GM04504 (cell line): ENCODE measurements around the gene BRD9.
"Not testable (repeated sequence)": the region's sequence is repeated elsewhere in the genome, so short reads cannot be mapped to it uniquely, and the experiment has no call there.

ENCODE experiments used
- DNase-seq: peaks from one replicate; pipeline ENCODE4 v3.0.0-alpha.2; 2012; ENCODE audit warnings: low read depth

The BRD9 gene

DNA sequence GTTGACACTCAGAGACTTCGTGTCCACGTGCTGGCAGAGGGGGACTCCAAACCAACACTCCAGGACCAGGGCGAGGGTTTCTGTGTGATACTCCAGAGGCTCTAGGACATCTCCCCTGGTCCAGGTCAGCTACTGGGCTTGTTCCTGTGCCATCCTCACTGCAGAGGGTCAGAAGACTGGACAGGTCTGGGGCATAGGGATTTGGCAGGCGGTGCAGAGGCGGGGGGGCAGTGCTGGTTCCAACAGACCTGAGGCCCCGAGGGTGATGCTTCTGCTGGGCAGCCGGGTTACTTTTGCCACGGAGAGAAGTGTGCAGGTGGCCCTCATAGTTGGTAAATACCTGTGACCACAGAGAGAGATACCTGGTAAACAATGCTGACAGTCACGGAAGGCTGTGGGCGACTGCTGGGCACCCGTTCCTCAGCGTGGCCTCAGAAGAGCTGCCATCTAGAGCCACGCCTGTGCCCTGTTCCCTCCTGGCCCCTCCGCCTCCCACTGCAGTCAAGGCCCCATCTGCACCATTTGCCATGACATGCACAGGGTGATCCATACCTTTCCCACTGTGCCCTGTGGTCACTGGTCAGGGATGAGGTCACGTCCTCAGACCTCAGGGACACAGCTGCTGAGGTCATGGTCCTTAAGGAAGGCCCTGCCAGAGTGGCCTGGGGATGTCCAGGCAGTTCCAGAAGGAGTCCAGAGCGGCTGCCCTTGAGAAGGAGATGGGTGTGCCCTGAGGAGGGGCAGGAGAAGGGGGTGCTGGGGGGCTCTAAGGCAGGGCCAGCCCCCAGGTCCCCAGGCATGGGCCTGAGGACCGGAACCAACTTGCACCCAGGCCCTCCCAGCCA lies 30.1 kb upstream of the BRD9 start:
- no peak for DNase-seq

DNA sequence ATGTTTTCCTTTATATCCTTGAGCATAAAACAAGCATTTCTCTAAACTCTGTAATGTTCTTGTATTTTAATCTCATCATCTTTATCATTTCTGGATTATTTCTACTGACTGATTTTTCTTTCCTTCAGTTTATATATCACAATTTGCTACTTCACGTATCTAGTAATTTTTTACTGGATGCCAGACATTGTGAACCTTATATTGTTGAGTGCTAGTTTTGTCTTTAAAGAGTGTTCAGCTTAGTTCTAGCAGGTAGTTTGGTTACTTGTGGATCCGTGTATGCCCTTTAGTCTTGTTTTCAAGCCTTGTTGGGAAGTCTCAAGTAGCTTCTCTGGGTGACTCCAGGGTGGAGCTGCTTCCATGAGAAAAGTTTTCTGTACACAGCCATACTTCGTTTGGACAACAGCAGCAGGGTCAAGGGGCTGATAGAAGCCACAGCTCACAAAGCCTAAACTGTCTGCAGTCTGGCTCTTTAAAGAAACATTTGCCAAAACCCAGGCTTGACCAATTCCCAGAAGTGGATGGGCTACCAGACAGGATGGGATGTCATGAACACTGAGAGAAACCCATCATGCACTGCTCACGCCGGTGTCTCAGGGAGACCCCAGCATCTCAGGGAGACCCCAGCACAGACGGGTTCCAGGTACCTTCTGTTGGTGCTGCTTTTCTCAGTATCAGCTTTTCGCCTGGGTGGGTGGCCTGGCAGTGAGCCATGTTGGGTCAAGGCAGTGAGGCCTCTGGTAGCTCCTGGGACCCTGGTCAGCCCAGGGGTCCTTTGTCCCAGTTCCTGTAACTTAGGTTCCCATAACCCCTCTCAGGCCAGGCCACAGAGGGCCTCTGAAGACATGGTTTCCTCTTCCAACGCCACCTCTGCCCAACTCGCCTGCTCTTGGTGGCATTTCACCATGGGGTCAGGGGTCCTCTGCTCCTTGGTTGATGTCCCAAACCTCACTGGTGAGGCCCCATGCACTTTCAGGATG lies 29.1 kb upstream of the BRD9 start:
- DNase-seq, result no peak

DNA sequence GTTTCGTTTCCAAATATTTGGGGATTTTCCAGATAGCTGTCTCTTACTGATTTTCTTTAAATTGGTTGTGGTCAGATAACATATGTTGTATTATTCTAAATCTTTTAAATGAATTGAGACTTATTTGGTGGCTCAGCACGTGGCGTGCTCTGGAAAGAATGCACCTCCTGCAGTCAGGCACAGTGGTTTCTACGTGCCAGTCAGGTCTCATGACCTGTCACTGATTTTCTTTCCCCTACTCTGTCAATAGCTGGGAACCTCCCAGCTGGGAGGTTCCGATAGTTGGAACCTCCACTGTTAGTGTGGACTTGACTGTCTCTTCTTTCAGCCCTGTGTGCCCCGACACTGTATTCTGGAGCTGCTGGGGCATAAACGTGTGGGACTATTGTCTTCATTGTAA lies 27.7 kb upstream of the BRD9 start:
- no peak for DNase-seq

DNA sequence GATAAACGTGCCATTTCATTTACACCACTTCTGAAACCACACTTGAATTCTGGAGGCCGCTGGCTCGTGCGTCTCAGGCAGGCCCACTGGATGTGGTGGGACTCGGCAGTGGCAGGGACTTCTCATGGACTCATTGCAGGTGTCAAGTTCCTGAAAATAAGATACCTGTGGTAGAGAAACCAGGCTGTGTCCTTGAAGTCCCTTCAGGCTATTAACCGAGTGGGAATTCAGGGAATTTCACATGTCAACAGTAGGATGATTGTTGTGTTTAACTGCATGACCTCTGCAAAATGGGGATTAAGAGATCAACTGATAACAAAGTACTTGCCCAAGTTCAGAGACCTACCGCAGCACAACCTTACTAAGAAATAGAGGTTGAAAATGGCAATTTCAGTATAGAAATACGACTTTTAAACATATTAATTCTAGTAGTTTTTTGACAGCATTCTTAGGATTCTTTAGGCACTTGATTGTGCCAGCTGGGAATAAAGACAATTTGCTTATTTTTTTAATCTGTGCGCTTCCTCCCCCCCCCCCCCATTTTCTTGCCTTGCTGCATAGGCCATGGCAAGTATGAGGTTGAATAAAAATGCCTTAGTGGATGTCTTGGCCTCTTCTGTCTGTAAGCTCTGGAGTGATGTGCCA lies 26.9 kb upstream of the BRD9 start:
- no peak for DNase-seq

DNA sequence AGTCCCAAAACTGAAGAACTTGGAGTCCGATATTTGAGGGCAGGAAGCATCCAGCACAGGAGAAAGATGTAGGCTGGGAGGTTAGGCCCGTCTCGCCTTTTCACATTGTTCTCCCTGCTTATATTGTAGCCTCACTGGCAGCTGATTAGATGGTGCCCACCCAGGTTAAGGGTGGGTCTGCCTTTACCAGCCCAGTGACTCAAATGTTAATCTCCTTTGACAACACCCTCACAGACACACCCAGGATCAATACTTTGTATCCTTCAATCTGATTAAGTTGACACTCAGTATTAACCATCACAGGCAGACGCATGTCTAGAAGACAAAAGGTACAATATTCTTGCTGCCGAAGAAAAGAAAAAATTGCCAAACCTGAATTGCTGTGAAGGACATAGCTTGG lies 26.1 kb upstream of the BRD9 start:
- not testable (repeated sequence) for DNase-seq

DNA sequence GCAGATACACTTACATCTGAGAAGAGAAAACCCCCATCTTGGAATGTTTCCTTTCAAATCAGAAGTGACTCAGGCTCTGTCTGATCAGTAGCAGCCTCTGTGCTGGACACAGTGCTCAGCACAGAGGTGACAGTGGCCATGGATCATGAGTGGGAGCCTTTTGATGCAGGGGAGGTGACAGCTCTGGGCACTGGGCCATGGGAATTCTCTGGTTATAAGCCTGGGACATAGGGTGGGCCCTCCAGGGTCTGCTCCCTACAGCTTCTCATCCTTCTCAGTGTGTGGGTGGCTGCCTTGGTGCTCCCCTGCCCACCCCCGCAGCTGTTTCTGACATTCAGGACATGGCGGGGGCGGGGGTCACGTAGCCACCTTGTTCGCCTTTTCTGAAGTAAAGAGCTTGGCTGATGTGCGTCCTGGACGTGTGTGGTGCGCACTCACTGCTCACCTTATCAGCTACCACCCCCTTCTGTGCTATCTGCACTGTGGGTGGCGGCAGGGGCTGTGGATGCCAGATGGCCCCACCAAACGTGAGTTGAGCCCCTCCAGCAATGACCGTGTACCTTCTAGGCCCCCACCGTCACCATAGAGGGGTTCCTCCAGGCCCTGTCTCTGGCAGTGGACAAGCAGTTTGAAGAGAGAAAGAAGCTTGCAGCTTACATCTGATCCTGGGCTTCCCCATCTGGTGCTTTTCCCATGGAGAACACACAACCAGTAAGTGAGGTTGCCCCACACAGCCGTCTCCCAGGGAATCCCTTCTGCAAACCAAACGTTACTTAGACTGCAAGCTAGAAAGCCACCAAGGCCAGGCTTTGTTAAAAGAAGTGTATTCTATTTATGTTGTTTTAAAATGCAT lies 24.1 kb upstream of the BRD9 start:
- DNase-seq, result no peak

DNA sequence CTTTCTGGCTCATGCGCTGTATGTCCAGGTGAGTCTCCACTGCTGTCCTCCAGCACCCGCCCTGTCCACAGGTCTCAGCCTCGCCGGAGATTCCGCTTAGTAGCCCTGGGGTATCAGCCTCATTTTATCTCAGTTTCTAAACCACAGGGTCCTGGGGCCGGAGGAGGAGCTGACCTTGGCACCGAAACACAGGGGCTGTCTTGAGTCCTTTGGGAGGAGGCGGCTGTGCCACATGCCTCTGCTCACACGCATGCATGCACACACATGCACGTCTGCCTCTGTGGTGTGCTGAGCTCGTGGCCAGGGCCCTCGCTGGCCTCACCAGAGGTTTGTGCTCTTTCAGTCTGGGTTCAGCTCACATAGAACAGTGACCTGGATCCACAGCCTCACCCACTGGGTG lies 23.3 kb upstream of the BRD9 start:
- no peak for DNase-seq

DNA sequence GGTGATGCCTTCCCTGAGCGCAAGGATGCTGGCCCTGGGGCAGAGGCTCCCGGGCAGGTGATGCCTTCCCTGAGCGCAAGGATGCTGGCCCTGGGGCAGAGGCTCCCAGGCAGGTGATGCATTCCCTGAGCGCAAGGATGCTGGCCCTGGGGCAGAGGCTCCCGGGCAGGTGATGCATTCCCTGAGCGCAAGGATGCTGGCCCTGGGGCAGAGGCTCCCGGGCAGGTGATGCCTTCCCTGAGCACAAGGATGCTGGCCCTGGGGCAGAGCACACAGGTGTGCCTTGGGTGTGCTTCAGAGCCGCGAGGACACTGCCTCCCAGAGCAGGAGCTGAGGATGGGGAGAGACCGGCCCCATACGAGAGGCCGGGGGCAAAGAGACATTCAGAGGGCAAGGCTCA lies 22.7 kb upstream of the BRD9 start:
- DNase-seq, result not testable (repeated sequence)

DNA sequence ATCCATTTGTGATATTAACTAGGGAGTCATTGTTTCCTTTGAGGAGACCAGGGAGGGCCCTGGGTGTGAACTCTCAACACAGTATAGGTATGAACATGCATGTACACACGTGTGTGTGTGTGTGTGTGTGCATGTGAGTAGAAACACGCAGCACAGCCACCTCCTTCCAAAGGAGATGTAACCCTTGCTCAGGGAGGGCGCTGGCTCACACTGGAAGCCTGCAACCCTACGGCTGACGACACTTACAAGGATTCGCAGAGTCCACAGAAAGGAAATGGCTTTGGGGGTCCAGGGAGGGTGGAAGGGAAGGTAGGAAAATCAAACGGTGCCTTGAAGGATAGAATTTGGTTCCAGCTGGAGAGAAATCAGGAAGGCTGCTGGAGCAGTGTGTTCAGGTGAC lies 22.0 kb upstream of the BRD9 start:
- DNase-seq, result no peak

DNA sequence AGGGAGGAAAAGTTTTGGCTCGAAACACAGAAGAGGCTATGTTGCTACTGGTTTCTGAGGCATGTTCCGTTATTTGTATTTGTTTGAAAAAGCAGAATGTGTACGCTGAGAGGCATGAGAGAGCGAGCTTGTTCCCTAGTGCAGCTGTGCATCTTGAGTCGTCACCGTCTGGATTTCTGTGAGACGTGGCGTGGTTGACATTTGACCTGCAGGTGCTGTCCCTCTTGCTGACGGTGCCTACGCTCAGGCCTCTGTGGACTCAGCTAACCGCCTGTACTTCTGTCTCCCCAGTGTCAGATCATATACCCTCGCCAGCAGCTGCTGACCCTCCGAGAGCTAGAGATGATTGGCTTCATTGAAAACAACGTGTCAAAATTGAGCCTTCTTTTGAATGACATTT lies 21.6 kb upstream of the BRD9 start:
- no peak for DNase-seq

DNA sequence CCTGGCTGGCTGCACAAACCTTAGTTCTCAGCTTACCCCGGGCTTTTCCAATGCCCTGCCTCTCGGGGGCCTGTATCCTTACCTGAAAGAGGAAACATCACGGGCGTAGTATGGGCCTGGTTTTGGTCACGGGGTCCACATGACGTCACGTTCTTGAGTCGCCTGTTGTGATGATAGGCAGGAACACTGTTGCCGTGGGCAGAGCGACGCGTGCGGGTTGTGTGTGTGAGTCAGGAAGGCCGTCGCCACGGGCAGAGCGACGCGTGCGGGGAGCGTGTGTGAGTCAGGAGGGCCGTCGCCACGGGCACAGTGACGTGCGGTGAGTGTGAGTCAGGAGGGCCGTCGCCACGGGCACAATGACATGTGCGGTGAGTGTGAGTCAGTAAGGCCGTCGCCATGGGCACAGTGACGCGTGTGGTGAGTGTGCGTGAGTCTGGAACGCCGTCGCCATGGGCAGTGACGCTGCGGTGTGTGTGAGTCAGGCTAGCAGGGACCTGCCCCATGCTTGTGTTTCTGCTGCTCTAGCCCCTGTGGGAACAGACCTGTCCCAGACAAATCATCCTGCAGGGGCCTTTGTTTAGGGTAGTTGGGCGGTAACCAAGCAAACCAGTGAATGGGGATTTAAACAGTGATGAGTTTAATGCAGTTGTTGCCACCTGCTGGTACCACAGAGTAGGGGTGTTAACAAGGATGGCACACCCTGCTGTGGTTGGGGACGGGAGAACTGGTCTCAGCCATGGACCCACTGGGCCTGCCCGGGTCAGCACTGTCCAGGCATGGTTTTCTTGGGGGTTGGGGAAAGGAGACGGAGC lies 19.9 kb upstream of the BRD9 start:
- no peak for DNase-seq

DNA sequence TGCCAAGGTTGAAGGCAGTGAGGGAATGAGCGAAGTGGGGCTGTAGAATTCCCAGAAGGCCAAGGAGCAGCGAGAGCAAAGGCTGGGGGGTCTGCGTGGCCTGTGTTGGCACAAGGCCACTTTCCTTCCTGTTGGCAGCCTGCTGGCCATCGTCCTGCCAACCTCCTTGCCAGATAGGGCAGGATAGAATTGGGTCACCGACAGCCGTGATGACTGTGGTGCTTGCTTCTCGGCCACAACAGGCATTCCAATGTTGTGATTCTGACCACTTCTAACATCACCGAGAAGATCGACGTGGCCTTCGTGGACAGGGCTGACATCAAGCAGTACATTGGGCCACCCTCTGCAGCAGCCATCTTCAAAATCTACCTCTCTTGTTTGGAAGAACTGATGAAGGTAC lies 19.0 kb upstream of the BRD9 start:
- no peak for DNase-seq

DNA sequence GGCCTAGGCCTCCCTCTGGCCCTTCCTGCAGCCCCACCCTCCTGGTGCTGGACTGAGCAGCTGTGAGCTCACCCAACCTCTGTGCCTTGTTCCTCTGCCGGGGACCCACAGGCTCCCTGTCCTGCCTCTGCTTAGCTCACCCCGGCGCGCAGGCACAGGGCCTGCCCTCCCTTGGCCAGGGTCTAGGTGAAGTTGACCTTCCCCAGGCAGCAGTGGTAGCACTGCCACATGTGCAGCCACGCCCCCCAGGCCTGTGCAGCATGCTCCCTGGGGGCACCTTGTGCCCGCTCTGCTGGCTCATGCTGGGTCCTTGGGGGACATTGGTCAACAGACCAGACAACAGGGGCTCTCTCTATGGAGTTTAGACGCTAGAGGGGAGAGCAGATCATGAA lies 18.2 kb upstream of the BRD9 start:
- no peak for DNase-seq

DNA sequence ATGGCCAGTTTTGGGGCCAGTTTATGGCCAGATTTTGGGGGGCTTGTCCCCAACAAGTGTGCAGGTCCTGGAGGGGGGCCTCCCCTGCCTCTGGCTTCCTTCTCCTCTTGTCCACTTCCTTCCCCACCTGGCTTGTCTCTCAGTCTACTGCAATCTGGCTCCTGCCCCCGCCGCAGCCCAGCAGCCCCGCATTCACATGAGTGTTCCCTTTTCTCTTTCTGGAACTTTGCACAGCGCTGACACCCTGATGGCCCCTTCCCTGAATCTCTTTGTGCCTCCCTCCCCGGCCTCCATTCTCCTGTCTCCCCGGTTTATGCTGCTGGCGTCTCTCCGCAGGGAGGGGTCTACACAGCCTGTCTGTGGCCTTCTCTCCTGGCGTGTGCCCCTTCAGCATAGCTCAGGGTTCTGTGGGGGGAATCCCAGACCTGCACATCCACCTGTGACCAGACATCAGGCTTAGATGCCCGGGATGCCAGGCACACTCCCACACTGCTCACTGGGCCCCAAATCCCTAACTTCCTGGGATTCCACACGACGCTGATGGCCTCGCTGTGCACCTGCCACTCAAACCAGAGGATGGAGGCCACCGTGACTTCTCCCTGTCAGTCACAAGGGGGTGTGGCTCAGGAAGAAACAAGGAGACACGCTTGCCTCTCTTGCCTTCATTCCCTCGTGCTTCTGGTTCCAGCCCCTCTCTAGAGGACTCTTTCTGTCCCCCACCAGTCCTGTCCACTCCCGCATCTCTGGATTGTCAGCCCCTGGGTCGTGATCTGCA lies 17.6 kb upstream of the BRD9 start:
- no peak for DNase-seq

DNA sequence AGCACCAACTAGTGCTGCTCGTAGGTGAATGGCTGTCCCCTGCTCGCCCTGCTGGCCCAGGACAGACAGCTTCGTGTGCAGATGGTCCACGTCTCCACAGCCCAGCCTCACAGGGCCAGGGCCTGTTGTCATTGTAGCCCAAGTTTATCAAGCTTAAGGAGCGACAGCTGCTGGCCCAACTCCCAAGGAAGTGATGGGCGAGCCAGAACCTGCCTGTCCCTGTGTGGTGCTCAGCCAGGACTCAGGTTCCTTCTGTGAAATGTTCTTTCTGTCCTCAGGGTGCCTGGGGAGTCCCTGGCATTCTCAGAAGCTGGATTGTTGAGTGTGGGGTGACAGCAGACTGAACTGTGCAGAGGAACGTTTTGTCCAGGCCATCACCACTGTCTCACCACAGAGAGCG lies 16.5 kb upstream of the BRD9 start:
- DNase-seq, result no peak

DNA sequence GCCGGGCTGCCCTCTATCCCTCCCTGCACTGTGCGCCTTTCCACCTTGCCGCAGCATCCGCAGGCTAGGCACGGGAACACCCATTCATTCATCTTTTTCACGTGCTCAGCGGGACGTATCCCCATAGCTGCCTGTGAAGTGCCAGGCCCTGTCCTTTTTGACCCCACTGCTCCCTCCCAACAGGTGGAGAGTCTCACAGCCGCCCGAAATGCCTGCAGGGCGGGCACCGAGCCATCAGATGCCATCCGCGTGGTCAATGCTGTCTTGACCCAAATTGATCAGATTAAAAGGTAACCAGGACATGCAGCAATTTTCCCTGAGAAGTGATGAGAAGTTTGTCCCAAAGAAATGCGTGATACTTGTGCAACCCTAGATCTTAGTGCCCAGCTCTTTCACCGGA lies 15.6 kb upstream of the BRD9 start:
- DNase-seq, result no peak

DNA sequence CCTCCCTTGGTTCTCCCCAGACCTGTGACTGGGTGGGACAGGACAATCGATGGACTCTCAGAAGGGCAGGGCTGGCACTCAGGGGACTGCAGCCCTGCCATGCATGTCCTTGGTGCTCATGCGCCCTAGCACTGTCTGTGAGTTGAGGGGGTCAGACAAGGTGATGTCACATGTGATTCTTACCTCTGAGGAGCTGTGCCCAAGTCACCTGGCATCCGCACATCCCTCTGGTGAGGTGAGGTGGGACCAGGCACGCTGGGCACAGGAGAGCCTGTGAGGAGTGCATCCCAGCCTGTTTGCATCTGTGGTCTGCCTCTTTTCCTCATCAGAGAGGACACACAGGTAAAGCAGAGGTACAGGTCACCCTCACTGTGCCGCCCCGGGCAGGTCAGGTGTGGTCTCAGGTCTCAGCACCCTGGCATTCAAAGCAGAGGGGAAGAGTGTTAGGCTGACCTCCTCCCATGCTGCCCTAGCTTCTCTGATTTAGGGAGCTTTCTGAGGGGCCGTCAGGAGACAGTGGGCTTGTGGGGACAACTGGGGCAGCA lies 14.8 kb upstream of the BRD9 start:
- no peak for DNase-seq

DNA sequence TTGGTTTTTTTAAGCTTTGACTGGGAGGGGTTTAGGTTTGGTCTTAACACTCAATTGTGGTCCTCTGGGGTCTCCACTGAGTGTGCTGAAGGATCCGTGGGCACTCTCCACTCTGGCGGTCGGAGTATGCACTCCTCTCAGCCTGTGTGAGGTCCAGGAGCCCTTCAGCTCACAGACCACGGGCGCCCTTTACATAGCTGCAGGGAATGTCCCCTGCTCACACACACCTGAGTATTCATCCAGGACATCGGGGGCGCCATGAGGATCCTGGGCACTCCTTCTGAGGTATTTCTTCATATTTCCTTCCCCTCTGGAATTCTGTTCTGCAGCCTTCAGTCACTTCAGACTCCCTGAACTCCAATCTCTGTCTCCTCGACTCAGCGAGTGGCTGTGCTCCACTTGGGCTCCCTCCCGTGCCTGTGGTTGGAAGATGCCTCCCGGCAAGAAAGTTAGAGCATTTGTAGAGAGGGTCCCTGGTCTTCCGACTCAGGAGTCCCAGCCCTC lies 12.6 kb upstream of the BRD9 start:
- no peak for DNase-seq

DNA sequence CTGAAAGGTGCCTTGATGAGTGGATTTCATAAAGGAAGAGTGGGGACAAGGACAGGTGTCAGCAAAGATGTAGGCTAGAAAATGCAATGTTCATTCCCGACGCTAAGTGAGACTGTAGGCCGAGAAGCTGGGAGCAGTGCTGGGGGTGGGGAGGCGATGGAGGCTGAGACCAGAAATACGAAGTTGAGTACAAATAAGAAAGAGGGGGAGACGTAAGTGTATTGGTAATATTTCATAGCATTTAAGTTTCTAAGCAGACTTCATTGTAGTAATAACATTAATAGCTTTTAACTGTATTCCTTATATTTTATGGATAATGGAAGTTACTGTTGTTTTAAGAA lies 11.1 kb upstream of the BRD9 start:
- DNase-seq, result no peak
